Measurements from ENCODE around the gene ZDHHC9.
A peak's percentile ranks its signal among the peaks of the same experiment; 100 is the strongest.

The ZDHHC9 gene

GRCh38 chrX:129761596-129761995 lies 82.1 kb downstream of the ZDHHC9 start:
- DNase-seq: no peak

GRCh38 chrX:129760981-129761380 lies 82.7 kb downstream of the ZDHHC9 start:
- no peak for DNase-seq

GRCh38 chrX:129760155-129760554 lies 83.5 kb downstream of the ZDHHC9 start:
- no peak for DNase-seq

GRCh38 chrX:129759576-129760061 lies 84.1 kb downstream of the ZDHHC9 start:
- DNase-seq: peak; percentile 31

- no peak for DNase-seq
These were observed 87.7 kb downstream of the ZDHHC9 start for GRCh38 chrX:129755779-129756650.

- DNase-seq: no peak
These were observed 89.3 kb downstream of the ZDHHC9 start for GRCh38 chrX:129754056-129755024.
